Mesenchymal stem cell (in vitro differentiated cells and primary cell): ENCODE results near the gene RFX3.

Experiments
- DNase-seq: peaks from one replicate; pipeline ENCODE4 v3.0.0-alpha.2; 2013
- H2AFZ ChIP-seq: one replicate; pipeline ENCODE4 v1.6.1; 2013; ENCODE audit warnings: low read depth, mild to moderate bottlenecking, control low read depth, inconsistent platforms, low read length, moderate library complexity
- H2AK5ac ChIP-seq: 2 replicates; pipeline ENCODE4 v1.6.1; 2013; ENCODE audit warnings: low read length, moderate library complexity, mild to moderate bottlenecking, inconsistent platforms; ENCODE audit not compliant: severe bottlenecking
- H2BK120ac ChIP-seq: one replicate; pipeline ENCODE4 v1.6.1; 2013; ENCODE audit warnings: low read depth, mild to moderate bottlenecking, inconsistent platforms, low read length, moderate library complexity
- H2BK12ac ChIP-seq, 2 experiments: one replicate each; pipeline ENCODE4 v1.6.1; 2013; ENCODE audit warnings: inconsistent platforms in 2 of 2, low read length in 2 of 2, mild to moderate bottlenecking in 2 of 2, moderate library complexity in 2 of 2, control low read depth in 1 of 2
- H2BK15ac ChIP-seq: one replicate; pipeline ENCODE4 v1.6.1; 2013; ENCODE audit warnings: mild to moderate bottlenecking, low read depth, inconsistent platforms; ENCODE audit not compliant: poor library complexity, severe bottlenecking
- H2BK5ac ChIP-seq: 2 replicates; pipeline ENCODE4 v1.6.1; 2013; ENCODE audit warnings: low read depth, mild to moderate bottlenecking, low read length, control low read depth, inconsistent platforms; ENCODE audit not compliant: poor library complexity, severe bottlenecking
- H3K14ac ChIP-seq, 2 experiments: one replicate each; pipeline ENCODE4 v1.6.1; 2013; ENCODE audit warnings: inconsistent platforms in 2 of 2, low read length in 2 of 2, control low read depth in 1 of 2, mild to moderate bottlenecking in 1 of 2, moderate library complexity in 1 of 2
- H3K18ac ChIP-seq, 2 experiments: one replicate each; pipeline ENCODE4 v1.6.1; 2013; ENCODE audit warnings: inconsistent platforms in 2 of 2, low read length in 2 of 2, control low read depth in 1 of 2, low read depth in 1 of 2, mild to moderate bottlenecking in 1 of 2
- H3K23ac ChIP-seq, 2 experiments: one replicate each; pipeline ENCODE4 v1.6.1; 2013; ENCODE audit warnings: inconsistent platforms in 2 of 2, low read length in 2 of 2, mild to moderate bottlenecking in 2 of 2, moderate library complexity in 2 of 2, control low read depth in 1 of 2
- H3K27ac ChIP-seq: 2 replicates; pipeline ENCODE4 v1.5.1; 2013; ENCODE audit warnings: mild to moderate bottlenecking, moderate library complexity, low read length, control low read depth, inconsistent platforms; ENCODE audit not compliant: poor library complexity, severe bottlenecking
- H3K27me3 ChIP-seq, 2 experiments: 2 replicates each; pipeline versions ENCODE4 v1.6.1 to v1.7.0; 2013; ENCODE audit warnings: low read length in 2 of 2, mild to moderate bottlenecking in 2 of 2, moderate library complexity in 2 of 2, control low read depth in 1 of 2, inconsistent platforms in 1 of 2; ENCODE audit not compliant: control insufficient read depth in 1 of 2, insufficient read depth in 1 of 2
- H3K36me3 ChIP-seq, 2 experiments: 2 replicates each; pipeline versions ENCODE4 v1.6.1 to v1.7.0; 2013; ENCODE audit warnings: low read length in 2 of 2, control low read depth in 1 of 2, inconsistent platforms in 1 of 2, low read depth in 1 of 2, mild to moderate bottlenecking in 1 of 2; ENCODE audit not compliant: insufficient read depth in 2 of 2, control insufficient read depth in 1 of 2
- H3K4ac ChIP-seq, 2 experiments: one replicate each; pipeline ENCODE4 v1.6.1; 2013; ENCODE audit warnings: inconsistent platforms in 2 of 2, low read length in 2 of 2, mild to moderate bottlenecking in 2 of 2, moderate library complexity in 2 of 2, control low read depth in 1 of 2, low read depth in 1 of 2
- H3K4me1 ChIP-seq: 2 replicates; pipeline ENCODE4 v1.6.1; 2013; ENCODE audit warnings: low read depth, low read length, control low read depth; ENCODE audit not compliant: control insufficient read depth, insufficient read depth
- H3K4me2 ChIP-seq: 2 replicates; pipeline ENCODE4 v1.6.1; 2013; ENCODE audit warnings: low read length, mild to moderate bottlenecking, inconsistent platforms; ENCODE audit not compliant: poor library complexity, severe bottlenecking
- H3K4me3 ChIP-seq, 2 experiments: 2 replicates each; pipeline versions ENCODE4 v1.5.1 to v1.7.0; 2013; ENCODE audit warnings: low read length in 2 of 2, mild to moderate bottlenecking in 2 of 2, control low read depth in 1 of 2, low read depth in 1 of 2; ENCODE audit not compliant: insufficient read depth in 1 of 2
- H3K79me1 ChIP-seq: replicated peaks from 2 replicates; pipeline ENCODE4 v1.6.1; 2013; ENCODE audit warnings: mild to moderate bottlenecking, control low read depth, low read length, inconsistent platforms; ENCODE audit not compliant: poor library complexity, severe bottlenecking
- H3K9ac ChIP-seq: 2 replicates; pipeline ENCODE4 v1.7.0; 2013; ENCODE audit warnings: mild to moderate bottlenecking, low read length, moderate library complexity
- H3K9me3 ChIP-seq: 2 replicates; pipeline ENCODE4 v1.7.0; 2013; ENCODE audit warnings: mild to moderate bottlenecking, low read length; ENCODE audit not compliant: control insufficient read depth
- H4K8ac ChIP-seq: one replicate; pipeline ENCODE4 v1.6.1; 2013; ENCODE audit warnings: inconsistent platforms, mild to moderate bottlenecking, low read length, moderate library complexity
- H4K91ac ChIP-seq: one replicate; pipeline ENCODE4 v1.6.1; 2013; ENCODE audit warnings: mild to moderate bottlenecking, low read length, inconsistent platforms
- WGBS: methylation state at CpG from one replicate; pipeline ENCODE4 v1.1.7; 2013; ENCODE audit warnings: mixed read lengths; 5-methylcytosine and 5-hydroxymethylcytosine counted together

The RFX3 gene

DNA sequence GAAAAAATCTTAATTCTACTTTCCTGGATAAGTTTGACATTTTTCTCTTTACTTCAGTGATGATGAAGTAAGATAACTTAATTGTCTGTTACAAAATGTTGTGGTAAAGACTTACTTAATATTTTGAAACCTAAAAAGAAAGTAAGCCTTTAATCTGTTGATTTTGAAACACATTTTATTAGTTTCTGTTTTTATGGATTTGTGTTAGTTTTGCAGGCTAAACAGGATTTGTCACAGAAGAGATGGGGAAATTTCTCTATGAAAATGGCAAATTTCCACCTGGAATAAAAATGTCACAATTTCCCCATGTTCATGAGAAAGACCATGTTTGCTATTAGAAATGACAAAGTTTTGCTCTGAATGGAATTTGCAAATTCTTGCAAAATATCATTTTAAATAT is 237.1 kb downstream of the RFX3 start:
- Histone ChIP-seq H3K23ac (no peak overlapping the region), H3K4ac (no peak overlapping the region), H3K9ac (no peak overlapping the region), H4K8ac (no peak overlapping the region), H2BK5ac (no peak overlapping the region), H2BK12ac (no peak overlapping the region), H3K9me3 (peaks cover 16% of the 10 kb centered on the region), H3K27me3 (no peaks in the 10 kb centered on the region), H2AK5ac (no peak overlapping the region), H2BK120ac (no peak overlapping the region), H3K14ac (no peak overlapping the region), H2BK15ac (no peak overlapping the region), H3K18ac (no peak overlapping the region), H3K79me1 (no peaks in the 10 kb centered on the region), H3K27ac (no peak overlapping the region), H3K4me1 (no peaks in the 10 kb centered on the region), H3K36me3 (peaks cover 0 to 9% of the 10 kb centered on the region in 2 experiments), H3K4me2 (no peak overlapping the region), H4K91ac (no peak overlapping the region), H3K4me3 (no peak overlapping the region), H2AFZ (no peak overlapping the region)
- DNase-seq: no peak

DNA sequence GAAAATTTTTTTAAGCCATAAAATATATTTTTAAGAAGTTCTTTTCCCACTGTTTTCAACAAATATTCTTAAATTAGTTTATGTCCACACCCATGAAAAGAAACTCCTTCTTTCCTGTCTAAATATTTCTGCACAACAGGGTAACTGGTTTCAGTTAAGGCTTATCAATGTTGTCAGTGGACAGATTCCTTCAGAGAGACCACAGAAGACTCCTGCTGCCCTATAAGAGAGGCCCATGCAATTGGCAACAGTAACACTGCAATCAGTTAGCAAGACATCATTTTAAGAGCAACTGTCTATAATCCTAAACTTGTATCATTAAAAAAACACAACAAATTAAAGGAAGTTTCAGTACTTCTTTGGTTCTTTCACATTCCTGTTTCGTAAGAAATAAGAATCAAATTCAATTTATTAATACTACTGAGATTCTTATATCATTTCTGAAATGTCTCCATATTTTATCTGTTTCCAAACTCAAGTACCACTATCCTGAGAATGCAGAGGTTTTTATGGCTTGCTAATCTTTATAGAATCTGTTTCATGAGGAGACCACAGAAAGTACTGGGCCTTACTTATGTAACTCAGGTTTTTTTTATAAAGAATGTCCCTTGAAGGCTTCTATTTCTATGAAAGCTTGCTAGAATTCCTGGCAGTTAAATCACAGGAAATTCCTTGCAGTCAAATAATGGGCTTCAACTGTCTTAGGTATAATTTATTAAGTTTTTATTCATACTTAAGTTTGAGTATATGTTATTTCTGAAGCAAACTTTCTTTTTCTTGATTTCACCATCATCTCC is 240.2 kb downstream of the RFX3 start:
- Histone ChIP-seq H3K27ac (no peak overlapping the region), H3K4me2 (no peak overlapping the region), H3K23ac (no peak overlapping the region), H4K91ac (no peak overlapping the region), H3K14ac (no peak overlapping the region), H3K4ac (no peak overlapping the region), H2BK5ac (no peak overlapping the region), H2BK12ac (no peak overlapping the region), H2AFZ (no peak overlapping the region), H3K9me3 (peaks cover 16% of the 10 kb centered on the region), H3K9ac (no peak overlapping the region), H3K79me1 (no peaks in the 10 kb centered on the region), H2BK120ac (no peak overlapping the region), H2BK15ac (no peak overlapping the region), H2AK5ac (no peak overlapping the region), H3K4me1 (no peaks in the 10 kb centered on the region), H3K36me3 (peaks cover 0 to 9% of the 10 kb centered on the region in 2 experiments), H3K27me3 (no peaks in the 10 kb centered on the region), H3K4me3 (no peak overlapping the region), H3K18ac (no peak overlapping the region), H4K8ac (no peak overlapping the region)
- 100% methylated on average over 1 of the region's 1 CpG for WGBS
- DNase-seq: peak; percentile 25

DNA sequence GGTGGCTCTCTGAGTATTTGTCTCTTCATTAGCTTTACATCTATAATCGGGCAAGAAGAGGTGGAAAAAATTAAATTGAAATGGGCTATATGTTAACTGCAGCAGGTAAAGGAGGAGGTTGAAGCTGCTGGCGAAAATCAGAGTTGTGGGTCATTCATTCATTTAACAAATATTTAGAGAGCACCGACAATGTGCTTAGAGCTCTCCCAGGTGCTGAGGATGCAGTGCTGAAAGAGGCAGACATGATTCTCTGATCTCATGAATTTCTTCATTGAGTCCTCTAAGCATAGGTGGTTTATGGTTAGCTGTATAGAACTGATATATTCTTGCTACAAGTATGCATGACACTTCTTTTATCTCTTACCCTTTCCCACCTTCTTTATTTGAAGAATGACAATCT is 243.4 kb downstream of the RFX3 start:
- Histone ChIP-seq H2AK5ac (no peak overlapping the region), H3K14ac (no peak overlapping the region), H3K4me3 (no peak overlapping the region), H3K23ac (no peak overlapping the region), H4K91ac (no peak overlapping the region), H3K4me1 (no peaks in the 10 kb centered on the region), H3K9ac (no peak overlapping the region), H3K79me1 (no peaks in the 10 kb centered on the region), H3K4ac (no peak overlapping the region), H3K4me2 (no peak overlapping the region), H3K18ac (no peak overlapping the region), H2BK5ac (no peak overlapping the region), H3K27ac (no peak overlapping the region), H2BK120ac (no peak overlapping the region), H2AFZ (no peak overlapping the region), H3K27me3 (no peaks in the 10 kb centered on the region), H3K36me3 (peaks cover 0 to 5% of the 10 kb centered on the region in 2 experiments), H3K9me3 (peaks cover 8% of the 10 kb centered on the region), H2BK12ac (no peak overlapping the region), H2BK15ac (no peak overlapping the region), H4K8ac (no peak overlapping the region)
- DNase-seq: no peak
- WGBS: 95% methylated on average over 3 of the region's 3 CpGs

DNA sequence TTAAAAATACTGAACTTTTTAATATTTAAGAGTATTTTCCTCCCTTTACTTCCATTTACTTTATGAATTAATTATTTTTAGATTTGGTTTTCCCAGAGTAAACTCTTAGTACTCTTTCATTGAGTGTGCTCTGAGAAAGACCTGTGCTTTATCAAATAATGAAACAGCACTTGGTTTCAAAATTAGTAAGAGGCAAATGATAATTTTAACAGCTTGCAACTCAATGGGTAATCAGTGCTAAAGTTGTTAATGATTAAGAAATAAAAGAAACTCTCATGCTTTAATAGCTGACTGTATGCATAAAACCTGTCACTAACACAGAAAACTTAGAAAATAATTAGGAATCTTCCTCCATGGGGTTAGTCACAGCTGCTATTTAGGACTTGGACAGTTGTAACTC is 244.4 kb downstream of the RFX3 start:
- Histone ChIP-seq H3K14ac (no peak overlapping the region), H2AFZ (no peak overlapping the region), H3K27me3 (no peaks in the 10 kb centered on the region)

More for the DNA sequence above, 244.4 kb downstream of the RFX3 start:
- H3K18ac ChIP-seq: no peak overlapping the region
- H3K4ac ChIP-seq: no peak overlapping the region
- no peak overlapping the region for H2BK120ac ChIP-seq
- H3K9me3 ChIP-seq: no peaks in the 10 kb centered on the region
- no peaks in the 10 kb centered on the region for H3K36me3 ChIP-seq
- no peak overlapping the region for H3K4me3 ChIP-seq
- no peak overlapping the region for H3K9ac ChIP-seq
- no peaks in the 10 kb centered on the region for H3K4me1 ChIP-seq
- no peak overlapping the region for H2AK5ac ChIP-seq
- H2BK12ac ChIP-seq: no peak overlapping the region
- no peak overlapping the region for H2BK5ac ChIP-seq
- no peak overlapping the region for H3K27ac ChIP-seq
- no peaks in the 10 kb centered on the region for H3K79me1 ChIP-seq
- no peak overlapping the region for H3K23ac ChIP-seq
- DNase-seq: no peak
- H4K8ac ChIP-seq: no peak overlapping the region
- no peak overlapping the region for H3K4me2 ChIP-seq
- H2BK15ac ChIP-seq: no peak overlapping the region
- no peak overlapping the region for H4K91ac ChIP-seq
